ENCODE data around the gene BATF3.

GRCh38 chr1:212719633-212720032 lies 20.0 kb upstream of the BATF3 start:
- TF ChIP-seq SP1 (IDR thresholded peaks at IDR 0.05) (no peak), ZNF384 (IDR thresholded peaks at IDR 0.05) (no peak), HDGF (IDR thresholded peaks at IDR 0.05; ENCODE audit: borderline replicate concordance) (no peak), FOXM1 (IDR thresholded peaks at IDR 0.05; ENCODE audit: borderline replicate concordance) (no peak), ELF4 (IDR thresholded peaks at IDR 0.05) (no peak), NFRKB (IDR thresholded peaks at IDR 0.05) (no peak), SUZ12 (IDR thresholded peaks at IDR 0.05) (no peak), CTBP1 (IDR thresholded peaks at IDR 0.05; ENCODE audit: borderline replicate concordance) (no peak), FOXA1 (IDR thresholded peaks at IDR 0.05) (no peak), PKNOX1 (IDR thresholded peaks at IDR 0.05) (no peak), ARNT (IDR thresholded peaks at IDR 0.05) (no peak), TARDBP (IDR thresholded peaks at IDR 0.05) (no peak)

All from HEK293T (cell line).